ENCODE data around the gene TAS1R3.
A peak's percentile ranks its signal among the peaks of the same experiment; 100 is the strongest.
"Not testable (repeated sequence)": the region's sequence is repeated elsewhere in the genome, so short reads cannot be mapped to it uniquely, and the experiment has no call there.

TAS1R3 gene

GRCh38 chr1:1354271-1355247 is 23.5 kb downstream of the TAS1R3 start:
- no peak for DNase-seq (ENCODE audit: low spot score)

GRCh38 chr1:1355416-1355815 is 24.3 kb downstream of the TAS1R3 start:
- no peak for DNase-seq (ENCODE audit: low spot score)

- DNase-seq (ENCODE audit: low spot score) = no peak
Measured at GRCh38 chr1:1356166-1356795, 25.2 kb downstream of the TAS1R3 start.

GRCh38 chr1:1356796-1357401 is 25.8 kb downstream of the TAS1R3 start:
- DNase-seq (ENCODE audit: low spot score) = no peak

- no peak for DNase-seq (ENCODE audit: low spot score)
Measured at GRCh38 chr1:1357871-1358432, 26.9 kb downstream of the TAS1R3 start.

GRCh38 chr1:1358433-1359271 is 27.6 kb downstream of the TAS1R3 start, which contains the start of gene MXRA8:
MXRA8 (minus strand) TSS chr1:1358555; CDS start chr1:1358504, 51 bp downstream.
- no peak for DNase-seq (ENCODE audit: low spot score)

- DNase-seq (ENCODE audit: low spot score) = no peak
Measured at GRCh38 chr1:1359308-1359663, 28.2 kb downstream of the TAS1R3 start.

- no peak for DNase-seq (ENCODE audit: low spot score)
Measured at GRCh38 chr1:1359664-1360468, 28.8 kb downstream of the TAS1R3 start.

GRCh38 chr1:1360506-1361169 is 29.6 kb downstream of the TAS1R3 start:
- peak; percentile 48 for DNase-seq (ENCODE audit: low spot score)

GRCh38 chr1:1361233-1361981 is 30.3 kb downstream of the TAS1R3 start:
- no peak for DNase-seq (ENCODE audit: low spot score)

GRCh38 chr1:1361982-1362423 is 30.9 kb downstream of the TAS1R3 start:
- no peak for DNase-seq (ENCODE audit: low spot score)

GRCh38 chr1:1364266-1364665 is 33.2 kb downstream of the TAS1R3 start:
- DNase-seq (ENCODE audit: low spot score) = no peak

GRCh38 chr1:1365875-1366698 is 35.0 kb downstream of the TAS1R3 start:
- no peak for DNase-seq (ENCODE audit: low spot score)

GRCh38 chr1:1366699-1367066 is 35.6 kb downstream of the TAS1R3 start:
- no peak for DNase-seq (ENCODE audit: low spot score)

GRCh38 chr1:1367315-1367714 is 36.2 kb downstream of the TAS1R3 start:
- DNase-seq (ENCODE audit: low spot score) = no peak

GRCh38 chr1:1370094-1370493 is 39.0 kb downstream of the TAS1R3 start:
- DNase-seq (ENCODE audit: low spot score) = not testable (repeated sequence)

GRCh38 chr1:1370771-1371300 is 39.8 kb downstream of the TAS1R3 start:
- DNase-seq (ENCODE audit: low spot score) = no peak

- DNase-seq (ENCODE audit: low spot score) = no peak
Measured at GRCh38 chr1:1371364-1371745, 40.3 kb downstream of the TAS1R3 start.
